H9 (cell line): Measurements from ENCODE around the gene ST8SIA2. TPM values are rescaled to one million over a fixed set of nuclear protein-coding genes. Genes with fewer than 3 reads are reported as not detected.
A peak's percentile ranks its signal among the peaks of the same experiment; 100 is the strongest.

Experiments
- DNase-seq: peaks from one replicate; pipeline ENCODE4 v3.0.0-alpha.2; 2017
- H2AFZ ChIP-seq: one replicate; pipeline ENCODE4 v1.6.1; 2013; ENCODE audit warnings: mild to moderate bottlenecking, low read length, control low read depth, moderate library complexity
- H2AK5ac ChIP-seq: 2 replicates; pipeline ENCODE4 v1.6.1; 2013; ENCODE audit warnings: low read length, control low read depth, mixed read lengths; ENCODE audit not compliant: insufficient read length
- H2BK120ac ChIP-seq: one replicate; pipeline ENCODE4 v1.6.1; 2013; ENCODE audit warnings: low read depth, mild to moderate bottlenecking, low read length, control low read depth, inconsistent platforms; ENCODE audit not compliant: poor library complexity, severe bottlenecking
- H2BK12ac ChIP-seq: 2 replicates; pipeline ENCODE4 v1.6.1; 2013; ENCODE audit warnings: low read length, control low read depth, mixed read lengths, low read depth; ENCODE audit not compliant: insufficient read length
- H2BK15ac ChIP-seq: 2 replicates; pipeline ENCODE4 v1.6.1; 2013; ENCODE audit warnings: low read depth, low read length, control low read depth
- H2BK20ac ChIP-seq: one replicate; pipeline ENCODE4 v1.6.1; 2013; ENCODE audit warnings: low read depth, mild to moderate bottlenecking, low read length, control low read depth, inconsistent platforms; ENCODE audit not compliant: poor library complexity, severe bottlenecking
- H2BK5ac ChIP-seq: 2 replicates; pipeline ENCODE4 v1.6.1; 2013; ENCODE audit warnings: low read length, control low read depth, mixed read lengths; ENCODE audit not compliant: insufficient read length
- H3K14ac ChIP-seq: 2 replicates; pipeline ENCODE4 v1.6.1; 2013; ENCODE audit warnings: low read length, control low read depth; ENCODE audit not compliant: insufficient read depth
- H3K18ac ChIP-seq: 2 replicates; pipeline ENCODE4 v1.6.1; 2013; ENCODE audit warnings: low read depth, mild to moderate bottlenecking, mixed read lengths, low read length, control low read depth; ENCODE audit not compliant: insufficient read length
- H3K23ac ChIP-seq: 2 replicates; pipeline ENCODE4 v1.6.1; 2013; ENCODE audit warnings: low read length, control low read depth, mixed read lengths, low read depth; ENCODE audit not compliant: insufficient read length
- H3K23me2 ChIP-seq: 2 replicates; pipeline ENCODE4 v1.6.1; 2013; ENCODE audit warnings: low read depth, mild to moderate bottlenecking, mixed read lengths, low read length, control low read depth; ENCODE audit not compliant: insufficient read length, poor library complexity, severe bottlenecking
- H3K27ac ChIP-seq: 2 replicates; pipeline ENCODE4 v1.5.1; 2013; ENCODE audit warnings: low read length, control low read depth, mixed read lengths, low read depth; ENCODE audit not compliant: insufficient read length
- H3K27me3 ChIP-seq: 2 replicates; pipeline ENCODE4 v1.6.1; 2013; ENCODE audit warnings: low read length, control low read depth, inconsistent platforms; ENCODE audit not compliant: insufficient read depth
- H3K4ac ChIP-seq: 2 replicates; pipeline ENCODE4 v1.6.1; 2013; ENCODE audit warnings: low read depth, mild to moderate bottlenecking, control low read depth, inconsistent platforms, low read length, moderate library complexity
- H3K4me1 ChIP-seq: 2 replicates; pipeline ENCODE4 v1.6.1; 2013; ENCODE audit warnings: low read length, control low read depth, inconsistent platforms; ENCODE audit not compliant: insufficient read depth
- H3K4me2 ChIP-seq: 2 replicates; pipeline ENCODE4 v1.6.1; 2013; ENCODE audit warnings: low read length, control low read depth, mixed read lengths; ENCODE audit not compliant: insufficient read length, insufficient read depth
- H3K56ac ChIP-seq: 2 replicates; pipeline ENCODE4 v1.6.1; 2013; ENCODE audit warnings: low read depth, mild to moderate bottlenecking, mixed read lengths, low read length, control low read depth; ENCODE audit not compliant: insufficient read length
- H3K79me1 ChIP-seq: 2 replicates; pipeline ENCODE4 v1.6.1; 2013; ENCODE audit warnings: low read depth, mild to moderate bottlenecking, moderate library complexity, low read length, control low read depth, inconsistent platforms; ENCODE audit not compliant: insufficient read depth, poor library complexity, severe bottlenecking
- H3K79me2 ChIP-seq: 2 replicates; pipeline ENCODE4 v1.6.1; 2013; ENCODE audit warnings: low read length, control low read depth, inconsistent platforms; ENCODE audit not compliant: insufficient read depth
- H3K9ac ChIP-seq: 2 replicates; pipeline ENCODE4 v1.6.1; 2013; ENCODE audit warnings: low read length, control low read depth, mixed read lengths; ENCODE audit not compliant: insufficient read length; ENCODE audit errors: extremely low read depth
- H3K9me3 ChIP-seq: one replicate; pipeline ENCODE4 v1.6.1; 2013; ENCODE audit warnings: low read depth, low read length, inconsistent platforms; ENCODE audit not compliant: control insufficient read depth
- H3T11ph ChIP-seq: one replicate; pipeline ENCODE4 v1.6.1; 2013; ENCODE audit warnings: mild to moderate bottlenecking, low read length, control low read depth, inconsistent platforms
- H4K20me1 ChIP-seq: one replicate; pipeline ENCODE4 v1.6.1; 2013; ENCODE audit not compliant: control insufficient read depth, insufficient read length, insufficient read depth
- H4K5ac ChIP-seq: 2 replicates; pipeline ENCODE4 v1.6.1; 2013; ENCODE audit warnings: low read depth, mild to moderate bottlenecking, mixed read lengths, low read length, control low read depth; ENCODE audit not compliant: insufficient read length
- H4K8ac ChIP-seq: replicated peaks from 2 replicates; pipeline ENCODE4 v1.6.1; 2013; ENCODE audit warnings: low read length, control low read depth, mixed read lengths, low read depth; ENCODE audit not compliant: insufficient read length
- H4K91ac ChIP-seq: 2 replicates; pipeline ENCODE4 v1.6.1; 2013; ENCODE audit warnings: low read depth, mild to moderate bottlenecking, moderate library complexity, mixed read lengths, low read length, control low read depth; ENCODE audit not compliant: insufficient read length
- H3K27ac Mint-ChIP-seq, 3 experiments: 2 replicates in 2 of 3; 3 replicates in 1 of 3; pipeline ENCODE4 v1.8.0; 2020 to 2021; ENCODE audit warnings: mixed read lengths in 3 of 3, mild to moderate bottlenecking in 1 of 3, moderate library complexity in 1 of 3
- H3K27me3 Mint-ChIP-seq: 2 replicates; pipeline ENCODE4 v1.8.0; 2021; ENCODE audit warnings: low read depth, mild to moderate bottlenecking, moderate library complexity, mixed read lengths
- H3K36me3 Mint-ChIP-seq, 3 experiments: 2 replicates in 2 of 3; 3 replicates in 1 of 3; pipeline ENCODE4 v1.8.0; 2020 to 2021; ENCODE audit warnings: low read depth in 3 of 3, mixed read lengths in 3 of 3; ENCODE audit not compliant: insufficient read depth in 1 of 3
- H3K4me1 Mint-ChIP-seq, 2 experiments: 2 replicates each; pipeline ENCODE4 v1.8.0; 2020; ENCODE audit warnings: mixed read lengths in 2 of 2
- H3K4me3 Mint-ChIP-seq, 2 experiments: 2 replicates in 1 of 2; 3 replicates in 1 of 2; pipeline ENCODE4 v1.8.0; 2020 to 2021; ENCODE audit warnings: mild to moderate bottlenecking in 2 of 2, mixed read lengths in 2 of 2, moderate library complexity in 1 of 2
- H3K9me3 Mint-ChIP-seq, 2 experiments: 2 replicates in 1 of 2; 3 replicates in 1 of 2; pipeline ENCODE4 v1.8.0; 2020; ENCODE audit warnings: mild to moderate bottlenecking in 2 of 2, mixed read lengths in 2 of 2, moderate library complexity in 1 of 2
- CTCF ChIP-seq: fragments of 200-600 bp; sonication (generic); conservative IDR thresholded peaks from 3 replicates; pipeline ENCODE4 v1.8.0; 2021; ENCODE audit warnings: antibody characterized with exemption, mild to moderate bottlenecking
- total RNA-seq: library from RNA; stranded (reverse); gene quantifications from 2 replicates; pipeline ENCODE4 v1.2.1, GENCODE V29; 2021

ST8SIA2 gene
- total RNA-seq, 1 experiment from 2014 or later: 1.8 TPM

DNA sequence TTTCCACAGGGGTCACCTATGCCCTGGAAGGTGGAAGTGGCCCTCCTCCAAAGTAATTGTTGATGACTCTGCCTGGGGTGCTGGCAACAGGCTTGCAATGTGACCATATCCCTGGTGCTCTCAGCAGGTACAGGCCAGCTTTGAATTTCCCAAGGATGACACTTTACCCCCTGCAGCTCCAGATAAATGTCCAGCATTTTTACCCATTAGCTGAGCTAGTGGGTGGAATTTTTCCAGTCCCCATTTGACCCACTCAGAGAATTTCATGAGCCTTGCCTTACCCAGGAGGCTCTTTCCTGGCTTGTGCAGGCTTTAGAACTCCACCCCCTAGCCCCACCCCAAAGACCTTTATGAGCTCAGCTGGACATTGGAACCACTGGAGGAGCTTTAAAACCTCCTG lies 77.6 kb downstream of the ST8SIA2 start:
- Histone ChIP-seq H3K4ac (no peak overlapping the region), H3K14ac (no peak overlapping the region), H3K4me2 (no peak overlapping the region), H2AK5ac (no peak overlapping the region), H3K23me2 (no peaks in the 10 kb centered on the region), H3K9me3 (no peaks in the 10 kb centered on the region), H2BK15ac (no peak overlapping the region), H2BK5ac (no peak overlapping the region), H3T11ph (no peak overlapping the region), H3K27me3 (no peaks in the 10 kb centered on the region), H3K56ac (no peak overlapping the region), H3K9ac (no peak overlapping the region), H3K79me1 (no peaks in the 10 kb centered on the region), H3K4me1 (no peaks in the 10 kb centered on the region), H4K8ac (no peak overlapping the region), H2AFZ (no peak overlapping the region), H2BK120ac (no peak overlapping the region), H4K91ac (no peak overlapping the region), H3K23ac (no peak overlapping the region), H3K79me2 (no peaks in the 10 kb centered on the region), H3K18ac (no peak overlapping the region), H2BK20ac (no peak overlapping the region), H4K5ac (no peak overlapping the region), H3K27ac (no peak overlapping the region), H2BK12ac (no peak overlapping the region), H4K20me1 (no peaks in the 10 kb centered on the region)
- Mint-ChIP-seq H3K4me1 (peaks cover 7 to 8% of the 10 kb centered on the region in 2 experiments; a peak in 2 of 4 replicates), H3K27ac (no peak overlapping the region), H3K4me3 (no peak overlapping the region), H3K36me3 (no peaks in the 10 kb centered on the region), H3K9me3 (no peaks in the 10 kb centered on the region), H3K27me3 (peaks cover 13% of the 10 kb centered on the region)
- TF ChIP-seq CTCF: no peak
- DNase-seq: peak; percentile 12
